H1 (cell line): ENCODE data around the gene CYRIA. TPM values are rescaled to one million over a fixed set of nuclear protein-coding genes. Genes with fewer than 3 reads are reported as not detected.

Experiments
- CTCF ChIA-PET: fragments of 300-600 bp; sonication (Branson Sonifier 250); formaldehyde crosslinking; loops from one replicate; lab custom pipeline; 2021; ENCODE audit not compliant: partially characterized antibody; lab: Charles Lee
- POLR2A ChIA-PET: fragments of 300-600 bp; sonication (Branson Sonifier 250); formaldehyde crosslinking; loops from one replicate; lab custom pipeline; 2021; ENCODE audit warnings: inconsistent platforms; ENCODE audit not compliant: partially characterized antibody; lab: Charles Lee
- DNase-seq, 2 experiments: peaks; one replicate each; pipeline versions ENCODE4 v3.0.0 to v3.0.0-alpha.2; 2010 to 2022; ENCODE audit warnings: low spot score in 2 of 2, low read depth in 1 of 2, mixed read lengths in 1 of 2
- FAIRE-seq: peaks from 2 replicates; lab custom pipeline; 2011; peaks lifted over from hg19 to GRCh38; lab: Jason Lieb, UNC
- H2AFZ ChIP-seq: 2 replicates; pipeline ENCODE4 v1.8.1; 2012; ENCODE audit warnings: low read length, inconsistent platforms
- H2AK5ac ChIP-seq: 2 replicates; pipeline ENCODE4 v1.6.1; 2013; ENCODE audit warnings: low read depth, low read length
- H2BK120ac ChIP-seq: replicated peaks from 2 replicates; pipeline ENCODE3; 2013; ENCODE audit warnings: low read depth, low read length, inconsistent platforms
- H2BK12ac ChIP-seq: 2 replicates; pipeline ENCODE4 v1.6.1; 2013; ENCODE audit warnings: low read depth, low read length
- H2BK15ac ChIP-seq: 2 replicates; pipeline ENCODE4 v1.6.1; 2013; ENCODE audit warnings: low read length
- H2BK20ac ChIP-seq: 2 replicates; pipeline ENCODE4 v1.6.1; 2013; ENCODE audit warnings: low read length
- H2BK5ac ChIP-seq: 2 replicates; pipeline ENCODE4 v1.6.1; 2013; ENCODE audit warnings: low read depth, low read length
- H3K14ac ChIP-seq: 2 replicates; pipeline ENCODE4 v1.6.1; 2013; ENCODE audit warnings: inconsistent platforms; ENCODE audit not compliant: insufficient read length
- H3K18ac ChIP-seq: 2 replicates; pipeline ENCODE4 v1.6.1; 2013; ENCODE audit warnings: low read length; ENCODE audit errors: extremely low read depth
- H3K23ac ChIP-seq: 2 replicates; pipeline ENCODE4 v1.6.1; 2013; ENCODE audit warnings: inconsistent platforms; ENCODE audit not compliant: insufficient read length
- H3K23me2 ChIP-seq: 2 replicates; pipeline ENCODE4 v1.6.1; 2013; ENCODE audit warnings: low read depth, low read length
- H3K27ac ChIP-seq: 2 replicates; pipeline ENCODE4 v1.6.1; 2011; ENCODE audit warnings: low read depth, low read length, inconsistent platforms
- H3K27me3 ChIP-seq, 4 experiments: replicated peaks in 1 of 4; 1 replicate in 1 of 4; 2 replicates in 3 of 4; pipeline versions ENCODE4 v1.6.1 to v1.8.1; 2011 to 2013; ENCODE audit warnings: low read length in 3 of 4, mild to moderate bottlenecking in 3 of 4, inconsistent platforms in 2 of 4, mixed read lengths in 2 of 4, moderate library complexity in 1 of 4; ENCODE audit not compliant: control insufficient read depth in 3 of 4, insufficient read depth in 3 of 4; ENCODE audit errors: extremely low read depth in 1 of 4
- H3K36me3 ChIP-seq, 4 experiments: 2 replicates each; pipeline versions ENCODE4 v1.6.1 to v1.8.1; 2011 to 2013; ENCODE audit warnings: mild to moderate bottlenecking in 4 of 4, low read length in 3 of 4, moderate library complexity in 2 of 4, control low read depth in 1 of 4, inconsistent platforms in 1 of 4; ENCODE audit not compliant: insufficient read depth in 4 of 4, control insufficient read depth in 2 of 4
- H3K4ac ChIP-seq: replicated peaks from 2 replicates; pipeline ENCODE3; 2013; ENCODE audit warnings: low read length, low read depth, mixed read lengths, inconsistent platforms; ENCODE audit not compliant: insufficient read length
- H3K4me1 ChIP-seq, 4 experiments: replicated peaks in 1 of 4; 1 replicate in 1 of 4; 2 replicates in 3 of 4; pipeline versions ENCODE4 v1.6.1 to v1.8.1; 2011 to 2013; ENCODE audit warnings: low read length in 3 of 4, inconsistent platforms in 2 of 4, mixed read lengths in 1 of 4; ENCODE audit not compliant: insufficient read depth in 4 of 4, control insufficient read depth in 3 of 4
- H3K4me2 ChIP-seq, 2 experiments: 2 replicates each; pipeline versions ENCODE4 v1.6.1 to v1.8.1; 2011 to 2013; ENCODE audit warnings: low read depth in 2 of 2, low read length in 2 of 2, control low read depth in 1 of 2, inconsistent platforms in 1 of 2, mild to moderate bottlenecking in 1 of 2; ENCODE audit not compliant: insufficient read depth in 1 of 2
- H3K4me3 ChIP-seq, 4 experiments: fragments of 200-600, 300-600 bp in 1 of 4; sonication (generic), shearing (Covaris generic), sonication (Bioruptor Twin) in 1 of 4; 2 replicates each; pipeline versions ENCODE4 v1.5.1 to v1.8.1; 2011 to 2016; ENCODE audit warnings: low read length in 4 of 4, low read depth in 3 of 4, control low read depth in 2 of 4, inconsistent platforms in 2 of 4, mild to moderate bottlenecking in 2 of 4, mixed read lengths in 1 of 4, moderate library complexity in 1 of 4; ENCODE audit not compliant: insufficient read depth in 2 of 4; ENCODE audit errors: extremely low read depth in 1 of 4
- H3K56ac ChIP-seq: replicated peaks from 2 replicates; pipeline ENCODE3; 2013; ENCODE audit warnings: low read depth, mild to moderate bottlenecking, mixed read lengths, low read length, inconsistent platforms; ENCODE audit not compliant: insufficient read length
- H3K79me1 ChIP-seq: 2 replicates; pipeline ENCODE4 v1.6.1; 2013; ENCODE audit warnings: low read depth, low read length, control low read depth
- H3K79me2 ChIP-seq, 2 experiments: 2 replicates each; pipeline versions ENCODE4 v1.6.1 to v1.8.1; 2012 to 2013; ENCODE audit warnings: low read length in 2 of 2, mild to moderate bottlenecking in 2 of 2, inconsistent platforms in 1 of 2; ENCODE audit not compliant: insufficient read depth in 2 of 2, control insufficient read depth in 1 of 2
- H3K9ac ChIP-seq, 4 experiments: replicated peaks in 1 of 4; 1 replicate in 1 of 4; 2 replicates in 3 of 4; pipeline versions ENCODE4 v1.6.1 to v1.8.1; 2011 to 2013; ENCODE audit warnings: low read depth in 3 of 4, low read length in 3 of 4, control low read depth in 2 of 4, mild to moderate bottlenecking in 2 of 4, moderate library complexity in 2 of 4, inconsistent platforms in 1 of 4; ENCODE audit errors: extremely low read depth in 1 of 4
- H3K9me3 ChIP-seq, 2 experiments: 2 replicates each; pipeline versions ENCODE4 v1.6.1 to v1.8.1; 2012 to 2013; ENCODE audit warnings: mild to moderate bottlenecking in 2 of 2, moderate library complexity in 2 of 2, control low read depth in 1 of 2, inconsistent platforms in 1 of 2, low read depth in 1 of 2, low read length in 1 of 2, mixed read lengths in 1 of 2; ENCODE audit not compliant: insufficient read depth in 2 of 2
- H4K20me1 ChIP-seq, 2 experiments: replicated peaks in 1 of 2; 2 replicates each; pipeline versions ENCODE3 to v1.8.1; 2011 to 2013; ENCODE audit warnings: inconsistent platforms in 2 of 2, low read length in 2 of 2, mild to moderate bottlenecking in 1 of 2; ENCODE audit not compliant: insufficient read depth in 2 of 2, control insufficient read depth in 1 of 2
- H4K5ac ChIP-seq: 2 replicates; pipeline ENCODE4 v1.6.1; 2013; ENCODE audit warnings: low read length, low read depth, mixed read lengths, inconsistent platforms; ENCODE audit not compliant: insufficient read length
- H4K8ac ChIP-seq: 2 replicates; pipeline ENCODE4 v1.8.0; 2013; ENCODE audit warnings: mild to moderate bottlenecking, moderate library complexity, low read length, inconsistent platforms; ENCODE audit not compliant: insufficient read depth; ENCODE audit errors: extremely low read depth
- H4K91ac ChIP-seq: replicated peaks from 2 replicates; pipeline ENCODE3; 2013; ENCODE audit warnings: low read length, mixed read lengths, inconsistent platforms; ENCODE audit not compliant: insufficient read length
- GTF2F1 ChIP-seq: IDR thresholded peaks from 2 replicates; pipeline ENCODE4 v1.6.1; 2012; ENCODE audit warnings: low read depth, low read length, improper control_type of control experiment, borderline replicate concordance
- WGBS, 2 experiments: shearing (Covaris generic) in 1 of 2; methylation state at CpG; one replicate each; pipeline versions ENCODE4 v1.1.6 to v1.1.7; 2013 to 2015; ENCODE audit warnings: low lambda C conversion rate in 2 of 2, mixed read lengths in 2 of 2, inconsistent platforms in 1 of 2, low coverage in 1 of 2, missing lambda C conversion rate in 1 of 2; ENCODE audit not compliant: insufficient replicate concordance in 2 of 2, insufficient coverage in 1 of 2, insufficient read length in 1 of 2; ENCODE audit errors: extremely low coverage in 1 of 2, missing lambda C conversion rate in 1 of 2; 5-methylcytosine and 5-hydroxymethylcytosine counted together
- polyA plus RNA-seq, 7 experiments: library from polyadenylated mRNA; depleted of rRNA in 3 of 7; stranded (reverse) in 5 of 7; unstranded in 2 of 7; fragments of >200 nt in 5 of 7; fragments of 200-250 nt in 2 of 7; gene quantifications; 1 replicate in 5 of 7; 2 replicates in 1 of 7; 4 replicates in 1 of 7; pipeline versions ENCODE4 v1.2.1 to v1.2.3, GENCODE V29; 2011 to 2013; ENCODE audit warnings: missing spikeins in 2 of 7, mixed read lengths in 2 of 7
- total RNA-seq: library from RNA; stranded (reverse); fragmentation: NEBNext Ultra II Directional; extraction: Animal tissue kit (Norgen Biotek cat#: 25700); gene quantifications from 2 replicates; pipeline ENCODE4 v1.2.1, GENCODE V29; 2021

Gene CYRIA
- total and polyA plus RNA-seq, 2 of the 8 experiments (the other 6 are each of a cell fraction or from before 2014, with no cell fraction given), result 1.5 to 9.8 TPM

GRCh38 chr2:16645088-16645487, 20.5 kb downstream of the CYRIA start:
- Histone ChIP-seq H3K9ac (no peak overlapping the region), H4K91ac (no peak overlapping the region), H3K14ac (no peak overlapping the region), H3K36me3 (no peaks in the 10 kb centered on the region), H3K18ac (no peak overlapping the region), H3K23me2 (no peaks in the 10 kb centered on the region), H2AFZ (no peak overlapping the region), H4K8ac (no peak overlapping the region), H3K27ac (no peak overlapping the region), H3K56ac (no peak overlapping the region), H3K4me3 (no peak overlapping the region), H2BK120ac (no peak overlapping the region), H2AK5ac (no peak overlapping the region), H3K23ac (no peak overlapping the region), H3K4me2 (no peak overlapping the region), H2BK15ac (no peak overlapping the region), H4K20me1 (no peaks in the 10 kb centered on the region), H4K5ac (no peak overlapping the region), H3K4ac (no peak overlapping the region), H3K79me1 (no peaks in the 10 kb centered on the region; the same call in 1 of the 2 replicates), H3K9me3 (no peaks in the 10 kb centered on the region), H2BK12ac (no peak overlapping the region), H3K4me1 (no peaks in the 10 kb centered on the region; a peak in 2 of 7 replicates), H2BK20ac (no peak overlapping the region), H3K79me2 (no peaks in the 10 kb centered on the region), H3K27me3 (no peaks in the 10 kb centered on the region), H2BK5ac (no peak overlapping the region)
- TF ChIP-seq GTF2F1, result no peak
- POLR2A ChIA-PET, result no interaction called here
- CTCF ChIA-PET, result interaction anchor here (1.2 to 3.0 kb wide), 5 partner anchors 9 to 363 kb away, joined by 3 to 15 read pairs (median 5); no protein-coding TSS in a partner anchor
- WGBS, 2 experiments, result 91% methylated on average over 7 of the region's 7 CpGs; no CpG with 5 or more reads in 1 of the 2 experiments
- DNase-seq (no peak), FAIRE-seq (no peak)
